Prostate gland (tissue), 2 donors: ENCODE data around the gene MOK. TPM values are rescaled to one million over a fixed set of nuclear protein-coding genes. Genes with fewer than 3 reads are reported as not detected.

Experiments
- DNase-seq: peaks from one replicate; pipeline ENCODE4 v3.0.0-alpha.2; 2019; ENCODE audit warnings: low spot score
- H3K27ac ChIP-seq, 2 donors: fragments of 200-600 bp; sonication (generic); 2 replicates each; pipeline ENCODE4 v1.5.1; 2017 to 2019
- H3K27me3 ChIP-seq: fragments of 200-600 bp; sonication (generic); replicated peaks from 2 replicates; pipeline ENCODE4 v1.5.1; 2019; ENCODE audit not compliant: insufficient read depth
- H3K36me3 ChIP-seq, 2 donors: fragments of 200-600 bp; sonication (generic); 1 replicate in 1 of 2; 2 replicates in 1 of 2; pipeline versions ENCODE4 v1.5.1 to v1.8.1; 2017 to 2019
- H3K4me1 ChIP-seq: fragments of 200-600 bp; sonication (generic); replicated peaks from 2 replicates; pipeline ENCODE4 v1.5.1; 2019
- H3K4me3 ChIP-seq, 2 donors: fragments of 200-600 bp; sonication (generic); 2 replicates each; pipeline ENCODE4 v1.5.1; 2017 to 2019
- H3K9me3 ChIP-seq: fragments of 200-600 bp; sonication (generic); 2 replicates; pipeline ENCODE4 v1.5.1; 2017
- POLR2A ChIP-seq: fragments of 450-650 bp; IDR thresholded peaks from one replicate; pipeline ENCODE4 v1.6.1; 2016; ENCODE audit warnings: antibody characterized with exemption, mild to moderate bottlenecking
- POLR2AphosphoS5 ChIP-seq: sonication (generic); formaldehyde crosslinking; IDR thresholded peaks from one replicate; pipeline ENCODE4 v1.6.1; 2017; ENCODE audit warnings: antibody characterized with exemption
- WGBS: methylation state at CpG from one replicate; pipeline ENCODE4 v1.1.5; 2018; 5-methylcytosine and 5-hydroxymethylcytosine counted together
- intact Hi-C: fragments of 100-400 bp; cut with DNase I; formaldehyde crosslinking; loops from one replicate; pipeline ENCODE4 v1.14.2; 2022
- total RNA-seq, 2 donors: library from RNA; depleted of rRNA; stranded (reverse); fragments of >200 nt; gene quantifications; one replicate each; pipeline ENCODE4 v1.1.0, GENCODE V29; 2016
- TF ChIP-seq, protein P1 (sequence below), 4 experiments: fragments of 200-600 bp in 2 of 4; fragments of 450-650 bp in 2 of 4; sonication (generic) in 2 of 4; IDR thresholded peaks; 1 replicate in 3 of 4; 2 replicates in 1 of 4; pipeline ENCODE4 v1.5.1; 2016 to 2019; ENCODE audit warnings: antibody characterized with exemption in 4 of 4, mild to moderate bottlenecking in 2 of 4, moderate library complexity in 2 of 4

The MOK gene
- total RNA-seq, 2 donors from 2014 or later = 17.8 to 95.5 TPM

DNA sequence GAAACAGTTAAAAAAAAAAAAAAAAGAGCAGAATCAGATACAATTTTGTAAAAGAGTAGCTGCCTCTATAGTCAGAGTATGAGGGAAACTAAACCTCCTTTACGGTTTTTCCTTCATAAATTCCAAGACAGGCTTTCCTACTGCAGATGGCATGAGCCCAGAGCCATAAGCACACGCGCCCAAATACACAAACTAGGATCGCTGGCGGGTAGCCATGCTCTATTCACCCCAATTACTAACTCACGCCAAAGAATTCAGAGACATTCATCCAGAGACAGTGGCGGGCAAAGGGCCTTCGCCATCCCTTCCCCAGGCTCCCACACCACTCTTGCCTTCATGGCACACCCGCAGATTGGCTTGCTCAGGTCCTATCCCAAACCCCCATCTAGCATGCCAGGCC lies 48.2 kb downstream of the MOK start:
- 37% methylated on average over 9 of the region's 9 CpGs for WGBS
- no peaks in the 10 kb centered on the region for H3K4me1 ChIP-seq
- H3K27me3 ChIP-seq = no peaks in the 10 kb centered on the region
- no peaks in the 10 kb centered on the region for H3K9me3 ChIP-seq
- H3K36me3 ChIP-seq = no peaks in the 10 kb centered on the region
- no peak for DNase-seq
- TF ChIP-seq POLR2A (no peak), POLR2AphosphoS5 (no peak)
- TF ChIP-seq, protein P1, sequence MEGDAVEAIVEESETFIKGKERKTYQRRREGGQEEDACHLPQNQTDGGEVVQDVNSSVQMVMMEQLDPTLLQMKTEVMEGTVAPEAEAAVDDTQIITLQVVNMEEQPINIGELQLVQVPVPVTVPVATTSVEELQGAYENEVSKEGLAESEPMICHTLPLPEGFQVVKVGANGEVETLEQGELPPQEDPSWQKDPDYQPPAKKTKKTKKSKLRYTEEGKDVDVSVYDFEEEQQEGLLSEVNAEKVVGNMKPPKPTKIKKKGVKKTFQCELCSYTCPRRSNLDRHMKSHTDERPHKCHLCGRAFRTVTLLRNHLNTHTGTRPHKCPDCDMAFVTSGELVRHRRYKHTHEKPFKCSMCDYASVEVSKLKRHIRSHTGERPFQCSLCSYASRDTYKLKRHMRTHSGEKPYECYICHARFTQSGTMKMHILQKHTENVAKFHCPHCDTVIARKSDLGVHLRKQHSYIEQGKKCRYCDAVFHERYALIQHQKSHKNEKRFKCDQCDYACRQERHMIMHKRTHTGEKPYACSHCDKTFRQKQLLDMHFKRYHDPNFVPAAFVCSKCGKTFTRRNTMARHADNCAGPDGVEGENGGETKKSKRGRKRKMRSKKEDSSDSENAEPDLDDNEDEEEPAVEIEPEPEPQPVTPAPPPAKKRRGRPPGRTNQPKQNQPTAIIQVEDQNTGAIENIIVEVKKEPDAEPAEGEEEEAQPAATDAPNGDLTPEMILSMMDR (IDR thresholded peaks at IDR 0.05) = no peak
- no peak overlapping the region for H3K4me3 ChIP-seq
- no peak overlapping the region for H3K27ac ChIP-seq
- intact Hi-C loops = no loop called here

DNA sequence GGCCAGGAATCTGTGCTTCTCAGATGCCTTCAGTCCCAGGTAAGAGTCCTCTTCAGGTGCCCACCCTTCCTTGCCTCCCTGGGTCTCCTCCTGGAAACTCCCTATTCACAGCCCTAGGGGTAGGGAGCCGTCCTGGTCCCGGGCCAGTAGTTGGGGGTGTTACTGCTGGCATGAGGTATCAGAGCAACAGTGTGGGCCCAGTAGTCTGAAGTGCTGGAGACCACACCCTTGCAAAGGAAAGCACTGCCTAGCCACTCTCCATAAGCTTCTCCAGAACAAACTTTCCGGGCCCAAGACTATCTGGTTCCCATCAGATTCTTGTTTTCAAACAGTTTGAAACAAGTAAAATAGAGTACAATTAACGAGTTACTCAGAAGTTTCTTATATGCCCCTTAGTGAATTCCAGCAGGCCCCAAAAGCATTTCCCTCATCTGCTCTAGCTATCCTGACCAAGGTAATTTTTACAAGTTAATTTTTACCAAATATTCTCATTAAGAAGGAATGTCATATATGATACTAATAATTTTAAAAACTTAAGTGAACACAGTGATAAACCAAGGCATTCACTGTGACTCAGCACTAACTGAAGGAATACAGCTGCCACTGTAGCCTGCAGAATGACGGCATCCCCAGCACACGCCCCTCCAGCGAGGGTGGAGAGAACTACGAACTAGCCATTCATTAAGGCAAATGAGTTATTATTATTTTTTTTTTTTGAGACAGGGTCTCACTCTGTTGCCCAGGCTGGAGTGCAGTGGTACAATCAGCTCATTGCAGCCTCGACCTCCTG lies 49.4 kb downstream of the MOK start:
- Histone ChIP-seq H3K9me3 (no peaks in the 10 kb centered on the region), H3K36me3 (no peaks in the 10 kb centered on the region), H3K27ac (peak overlapping the region; percentile 3 to 43), H3K4me1 (no peaks in the 10 kb centered on the region), H3K4me3 (no peak overlapping the region), H3K27me3 (no peaks in the 10 kb centered on the region)
- 67% methylated on average over 9 of the region's 9 CpGs for WGBS
- intact Hi-C loops = no loop called here
- no peak for DNase-seq
- TF ChIP-seq POLR2AphosphoS5 (no peak), POLR2A (no peak)
- TF ChIP-seq, protein P1 (IDR thresholded peaks at IDR 0.05) = no peak

DNA sequence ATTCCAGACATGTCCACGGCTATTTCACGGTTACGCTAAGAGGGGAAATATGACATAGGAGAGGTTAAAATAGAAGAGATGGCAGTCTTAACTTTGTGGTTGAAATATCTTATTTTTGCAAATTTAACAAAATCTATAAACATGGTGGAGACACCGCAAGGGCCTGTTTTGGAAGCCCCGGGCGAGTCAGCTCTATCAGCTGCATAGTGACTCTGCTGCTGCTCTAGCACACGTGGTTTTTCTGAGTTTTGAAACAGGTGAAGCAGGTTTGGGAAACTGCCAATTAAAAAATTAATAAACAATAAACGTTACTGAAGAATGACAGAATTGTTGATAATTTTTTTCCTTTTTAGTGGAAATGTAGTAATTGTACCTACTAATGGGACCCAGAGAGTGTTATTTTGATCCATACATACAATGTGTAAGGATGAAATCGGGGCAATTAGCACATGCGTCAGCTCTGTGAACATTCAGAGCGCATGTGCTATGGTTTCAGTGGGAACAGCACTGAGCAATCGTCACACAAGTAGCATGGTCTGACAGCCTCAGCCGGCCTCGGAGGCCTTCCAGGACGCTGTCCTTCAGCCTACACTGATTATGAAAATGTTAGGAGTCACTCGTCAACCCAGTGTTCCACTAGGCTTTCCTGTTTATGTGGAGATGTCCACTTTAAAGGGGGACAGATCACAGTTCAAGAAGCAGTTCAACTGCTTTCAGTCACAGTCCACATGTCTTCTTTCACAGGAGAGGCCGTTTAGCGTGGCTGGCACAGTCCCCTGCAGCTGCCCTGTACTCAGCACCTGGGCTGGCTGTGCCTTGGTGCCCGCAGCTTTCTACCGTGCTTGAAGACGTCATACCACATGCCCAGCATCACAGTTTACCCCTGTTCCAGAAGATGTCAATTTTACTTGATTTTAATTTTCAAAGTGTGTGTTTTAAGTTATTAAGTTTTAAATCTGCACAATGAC lies 51.8 kb downstream of the MOK start:
- intact Hi-C loops = no loop called here
- H3K4me3 ChIP-seq = no peak overlapping the region
- WGBS = 91% methylated on average over 21 of the region's 21 CpGs
- no peaks in the 10 kb centered on the region for H3K36me3 ChIP-seq
- TF ChIP-seq, protein P1 (IDR thresholded peaks at IDR 0.05) = no peak
- TF ChIP-seq POLR2AphosphoS5 (no peak), POLR2A (no peak)
- no peak for DNase-seq
- H3K9me3 ChIP-seq = no peaks in the 10 kb centered on the region
- no peaks in the 10 kb centered on the region for H3K4me1 ChIP-seq
- H3K27me3 ChIP-seq = no peaks in the 10 kb centered on the region
- H3K27ac ChIP-seq = no peak overlapping the region

DNA sequence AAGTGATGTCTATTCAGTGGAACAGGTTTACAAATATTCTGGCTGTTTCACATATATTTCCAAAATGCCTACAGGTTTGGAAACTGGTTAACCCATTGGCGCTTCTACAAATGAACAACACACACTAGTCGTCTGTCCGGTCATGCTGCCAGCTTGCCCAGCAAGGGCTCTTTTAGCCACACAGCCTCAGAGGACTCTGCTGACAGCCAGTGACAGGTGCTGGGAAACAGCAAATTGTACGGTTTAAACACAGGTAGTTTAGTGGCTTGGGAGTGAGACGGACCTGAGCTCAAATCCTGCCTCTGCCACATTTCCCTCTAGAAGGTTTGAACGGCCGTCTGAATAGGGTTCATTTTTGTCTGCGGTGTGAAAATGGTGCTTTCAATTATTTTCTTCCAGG lies 53.8 kb downstream of the MOK start:
- 93% methylated on average over 8 of the region's 8 CpGs for WGBS
- Histone ChIP-seq H3K36me3 (no peaks in the 10 kb centered on the region), H3K27ac (no peak overlapping the region), H3K4me3 (no peak overlapping the region), H3K4me1 (no peaks in the 10 kb centered on the region), H3K27me3 (no peaks in the 10 kb centered on the region), H3K9me3 (no peaks in the 10 kb centered on the region)
- intact Hi-C loops = no loop called here
- no peak for DNase-seq
- TF ChIP-seq POLR2AphosphoS5 = no peak
- TF ChIP-seq, protein P1 (IDR thresholded peaks at IDR 0.05) = no peak
- TF ChIP-seq POLR2A = no peak
